HG02642 (cell line): Measurements from ENCODE around the gene GSPT1.
"Not testable (repeated sequence)": the region's sequence is repeated elsewhere in the genome, so short reads cannot be mapped to it uniquely, and the experiment has no call there.

Source experiments
- ATAC-seq: cut with Tn5 transposase; IDR thresholded peaks from one replicate; pipeline ENCODE4 v1.9.1; 2021; ENCODE audit warnings: mild to moderate bottlenecking; ENCODE audit not compliant: unreplicated experiment, poor library complexity

Gene GSPT1

DNA sequence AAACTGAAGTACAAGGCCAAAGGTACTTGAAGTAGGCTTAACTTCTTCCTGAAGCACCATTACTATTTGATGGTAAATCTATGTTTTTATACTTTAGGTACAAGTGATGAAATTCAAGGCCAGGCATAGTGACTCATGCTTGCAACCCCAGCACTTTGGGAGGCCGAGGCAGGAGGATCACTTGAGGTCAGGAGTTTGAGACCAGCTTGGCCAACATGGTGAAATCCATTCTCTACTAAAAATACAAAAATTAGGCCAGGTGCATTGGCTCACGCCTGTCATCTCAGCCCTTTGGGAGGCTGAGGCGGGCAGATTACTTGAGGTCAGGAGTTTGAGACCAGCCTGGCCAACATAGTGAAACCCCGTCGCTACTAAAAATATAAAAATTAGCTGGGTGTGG, 92.1 kb downstream of the GSPT1 start:
- ATAC-seq = not testable (repeated sequence)

GRCh38 chr16:11819798-11820197, 96.0 kb downstream of the GSPT1 start:
- ATAC-seq = no peak

DNA sequence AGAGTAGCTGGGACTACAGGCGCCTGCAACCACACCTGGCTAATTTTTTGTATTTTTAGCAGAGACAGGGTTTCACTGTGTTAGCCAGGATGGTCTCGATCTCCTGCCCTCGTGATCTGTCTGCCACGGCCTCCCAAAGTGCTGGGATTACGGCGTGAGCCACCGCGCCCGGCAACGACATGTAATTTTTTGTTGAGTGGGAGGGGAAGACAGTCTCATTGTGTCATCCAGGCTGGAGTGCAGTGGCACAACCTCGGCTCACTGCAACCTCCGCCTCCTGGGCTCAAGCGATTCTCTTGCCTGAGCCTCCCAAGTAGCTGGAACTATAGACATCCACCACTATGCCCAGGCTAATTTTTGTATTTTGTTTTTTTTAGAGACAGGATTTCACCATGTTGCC, 96.8 kb downstream of the GSPT1 start:
- ATAC-seq = not testable (repeated sequence)
